ENCODE data around the gene BBS9.
A peak's percentile ranks its signal among the peaks of the same experiment; 100 is the strongest.
"Not testable (repeated sequence)": the region's sequence is repeated elsewhere in the genome, so short reads cannot be mapped to it uniquely, and the experiment has no call there.

The BBS9 gene

DNA sequence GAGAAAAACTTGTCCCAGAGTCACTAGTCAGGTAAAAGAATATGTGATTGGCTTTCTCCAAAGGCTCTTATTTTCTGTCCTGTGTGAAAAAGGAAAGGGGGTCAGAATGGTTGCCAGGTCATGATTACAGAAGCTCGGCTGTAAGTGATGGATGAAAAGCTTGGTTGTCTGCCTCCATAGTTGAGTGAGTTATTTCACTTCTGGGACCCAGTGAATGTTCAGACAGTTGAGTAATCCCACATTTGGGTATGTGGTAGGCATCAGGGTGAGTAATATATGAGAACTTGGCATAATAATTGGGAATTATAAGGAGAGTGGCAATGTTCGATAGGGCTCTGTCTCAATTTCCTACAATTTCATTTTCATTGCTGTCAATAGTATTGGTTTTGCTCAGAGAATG is 72.5 kb downstream of the BBS9 start:
- no peak for DNase-seq

- no peak for DNase-seq
These were observed 81.6 kb downstream of the BBS9 start for GRCh38 chr7:33210958-33211357.

- no peak for DNase-seq
These were observed 82.8 kb downstream of the BBS9 start for GRCh38 chr7:33212144-33212543.

- DNase-seq: no peak
These were observed 86.6 kb downstream of the BBS9 start for GRCh38 chr7:33215992-33216391.

DNA sequence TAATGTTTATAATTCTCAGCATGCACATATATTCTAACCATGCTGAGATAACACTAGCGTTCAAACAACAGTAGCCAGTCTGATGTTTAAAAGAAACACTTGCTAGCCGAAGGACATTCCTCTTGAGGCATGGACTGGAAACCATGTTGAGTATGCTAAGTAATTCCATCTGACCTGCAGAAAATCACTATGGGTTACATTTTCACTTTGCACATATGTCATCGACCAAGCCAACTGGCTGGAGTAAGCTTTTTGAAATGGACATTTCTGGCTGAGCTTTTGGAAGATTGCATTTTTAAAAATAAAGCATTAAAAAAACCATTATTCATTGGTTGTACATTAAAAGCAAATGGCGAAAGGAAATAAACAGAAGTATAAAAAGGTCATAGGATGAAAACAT is 88.2 kb downstream of the BBS9 start:
- no peak for DNase-seq

DNA sequence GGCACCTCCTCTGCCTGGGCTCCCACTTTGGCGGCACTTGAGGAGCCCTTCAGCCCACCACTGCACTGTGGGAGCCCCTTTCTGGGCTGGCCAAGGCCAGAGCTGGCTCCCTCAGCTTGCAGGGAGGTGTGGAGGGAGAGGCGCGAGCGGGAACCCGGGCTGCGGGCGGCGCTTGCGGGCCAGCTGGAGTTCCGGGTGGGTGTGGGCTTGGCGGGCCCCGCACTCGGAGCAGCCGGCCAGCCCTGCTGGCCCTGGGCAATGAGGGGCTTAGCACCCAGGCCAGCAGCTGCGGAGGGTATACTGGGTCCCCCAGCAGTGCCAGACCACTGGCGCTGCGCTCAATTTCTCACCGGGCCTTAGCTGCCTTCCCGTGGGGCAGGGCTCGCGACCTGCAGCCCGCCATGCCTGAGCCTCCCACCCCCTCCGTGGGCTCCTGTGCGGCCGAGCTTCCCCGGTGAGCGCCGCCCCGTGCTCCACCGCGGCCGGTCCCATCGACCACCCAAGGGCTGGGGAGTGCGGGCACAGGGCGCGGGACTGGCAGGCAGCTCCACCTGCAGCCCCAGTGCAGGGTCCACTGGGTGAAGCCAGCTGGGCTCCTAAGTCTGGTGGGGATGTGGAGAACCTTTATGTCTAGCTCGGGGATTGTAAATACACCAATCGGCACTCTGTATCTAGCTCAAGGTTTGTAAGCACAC is 89.6 kb downstream of the BBS9 start:
- not testable (repeated sequence) for DNase-seq

DNA sequence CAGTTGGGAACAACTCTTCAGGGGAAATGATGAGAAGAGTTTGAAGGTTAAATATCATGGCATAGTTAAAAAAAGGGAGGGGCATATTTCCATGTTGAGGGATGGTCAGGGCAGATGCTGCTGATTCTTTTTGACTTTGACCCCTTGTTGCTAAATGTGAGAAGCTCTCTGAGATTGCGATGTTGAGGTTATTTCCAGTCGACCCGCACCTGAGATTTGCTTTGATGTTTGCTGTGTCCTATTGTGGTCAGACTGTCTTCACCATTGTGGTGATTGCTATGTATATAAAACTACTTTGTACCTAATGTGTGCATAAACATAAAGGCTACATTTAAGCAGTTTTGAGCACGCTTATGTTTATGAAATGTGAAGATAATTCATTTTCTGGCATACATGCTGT is 90.9 kb downstream of the BBS9 start:
- DNase-seq: no peak

GRCh38 chr7:33221390-33221789 is 92.0 kb downstream of the BBS9 start:
- no peak for DNase-seq

- DNase-seq: no peak
These were observed 103.3 kb downstream of the BBS9 start for GRCh38 chr7:33232632-33233145.

DNA sequence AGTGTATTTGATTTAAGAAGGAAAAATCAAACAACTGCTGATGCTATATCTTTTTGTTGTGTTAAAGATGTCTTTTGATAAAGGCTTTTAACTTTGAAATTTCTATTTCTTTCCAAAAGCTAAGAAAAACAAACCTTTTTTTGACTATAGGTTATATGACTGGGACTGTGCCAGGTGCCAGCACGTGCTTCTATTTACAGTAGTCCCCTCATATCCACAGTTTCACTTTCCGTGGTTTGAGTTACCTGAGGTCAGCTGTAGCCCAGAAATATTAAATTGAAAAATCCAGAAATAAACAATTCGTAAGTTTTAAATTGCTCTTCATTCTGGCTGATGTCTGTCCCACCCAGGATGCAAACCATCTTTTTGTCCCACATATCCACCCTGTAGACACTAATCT is 104.3 kb downstream of the BBS9 start:
- no peak for DNase-seq

GRCh38 chr7:33237036-33237435 is 107.7 kb downstream of the BBS9 start:
- no peak for DNase-seq

- peak; percentile 37 for DNase-seq
These were observed 114.0 kb downstream of the BBS9 start for GRCh38 chr7:33243319-33243881.

DNA sequence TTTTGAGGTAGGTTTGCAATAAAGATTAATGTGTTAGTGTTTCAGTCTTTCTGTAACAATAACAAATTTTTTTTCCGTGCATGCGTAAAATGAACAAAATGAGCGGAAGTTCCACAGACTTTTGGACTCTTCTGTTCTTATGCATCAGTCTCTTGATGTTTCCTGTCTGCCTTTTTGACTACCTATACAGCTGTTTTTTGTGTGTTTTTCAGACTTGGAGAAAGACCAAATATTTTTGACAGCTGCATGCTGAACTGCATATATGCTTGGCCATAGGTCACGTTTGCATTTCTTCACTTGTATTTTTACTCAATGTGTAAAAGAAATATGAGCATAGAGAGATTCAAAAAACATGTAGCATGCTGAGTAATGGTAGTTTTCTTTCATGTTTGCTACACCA is 119.3 kb downstream of the BBS9 start:
- DNase-seq: no peak

- peak; percentile 17 for DNase-seq
These were observed 121.1 kb downstream of the BBS9 start for GRCh38 chr7:33250421-33250871.

- no peak for DNase-seq
These were observed 121.9 kb downstream of the BBS9 start for GRCh38 chr7:33251301-33251700.

DNA sequence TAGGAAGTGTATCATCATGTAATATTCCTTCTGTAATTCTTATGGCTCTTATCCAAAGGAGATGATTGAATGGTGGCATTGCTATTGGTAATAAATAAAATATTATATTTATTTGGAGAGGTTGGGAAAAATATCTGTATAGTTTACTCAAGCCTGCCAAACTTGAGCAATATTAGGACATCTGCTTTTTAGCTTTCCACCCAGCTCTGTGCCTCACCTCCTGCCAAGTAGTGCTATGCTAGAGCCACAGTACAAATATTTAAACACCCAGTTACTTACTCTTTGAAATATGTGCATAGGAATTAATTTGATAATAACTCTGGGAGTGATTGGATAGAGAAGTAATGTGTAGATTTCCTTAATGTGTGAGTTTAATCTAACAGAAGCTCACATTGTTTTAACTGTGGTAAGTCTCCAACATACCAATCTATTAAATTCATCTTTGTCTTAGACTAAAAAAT is 129.2 kb downstream of the BBS9 start:
- DNase-seq: no peak

DNA sequence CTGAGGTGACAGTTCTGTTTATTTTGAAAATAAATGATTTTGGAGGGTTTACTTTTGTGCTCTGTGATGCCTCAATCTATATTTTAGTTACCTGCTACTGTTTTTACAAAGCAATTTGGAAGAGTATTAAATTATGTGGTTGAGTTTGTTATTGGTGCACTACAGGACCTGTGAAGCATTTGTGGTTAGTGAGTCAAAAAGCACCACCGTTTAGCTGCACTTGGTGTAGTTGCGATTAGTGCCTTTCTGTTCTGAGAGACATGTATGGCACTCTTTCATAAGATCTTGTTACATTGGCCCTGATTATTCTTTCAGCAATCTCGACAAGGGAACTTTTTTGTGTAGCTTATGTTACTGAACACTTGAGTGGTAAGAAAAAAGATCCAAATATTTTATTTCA is 132.2 kb downstream of the BBS9 start:
- no peak for DNase-seq

DNA sequence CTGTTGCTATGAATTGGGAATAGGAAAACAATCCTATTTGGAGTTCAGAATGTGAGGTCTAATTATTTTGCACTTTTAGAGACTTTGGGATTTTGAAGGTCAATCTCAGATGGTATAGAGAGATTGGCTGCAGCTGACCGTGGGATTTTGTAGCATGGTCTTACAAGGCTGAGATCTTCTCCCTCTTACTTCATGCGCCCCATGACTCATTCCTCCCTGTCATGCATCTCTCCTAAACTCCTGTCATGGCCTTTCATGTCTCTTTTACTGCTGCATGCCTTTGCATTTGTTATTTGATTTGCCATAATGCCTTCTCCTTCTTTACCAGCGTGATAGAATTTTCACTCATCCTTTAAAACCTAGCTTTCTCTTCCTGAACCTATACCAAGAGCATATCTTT is 133.1 kb downstream of the BBS9 start:
- DNase-seq: no peak

DNA sequence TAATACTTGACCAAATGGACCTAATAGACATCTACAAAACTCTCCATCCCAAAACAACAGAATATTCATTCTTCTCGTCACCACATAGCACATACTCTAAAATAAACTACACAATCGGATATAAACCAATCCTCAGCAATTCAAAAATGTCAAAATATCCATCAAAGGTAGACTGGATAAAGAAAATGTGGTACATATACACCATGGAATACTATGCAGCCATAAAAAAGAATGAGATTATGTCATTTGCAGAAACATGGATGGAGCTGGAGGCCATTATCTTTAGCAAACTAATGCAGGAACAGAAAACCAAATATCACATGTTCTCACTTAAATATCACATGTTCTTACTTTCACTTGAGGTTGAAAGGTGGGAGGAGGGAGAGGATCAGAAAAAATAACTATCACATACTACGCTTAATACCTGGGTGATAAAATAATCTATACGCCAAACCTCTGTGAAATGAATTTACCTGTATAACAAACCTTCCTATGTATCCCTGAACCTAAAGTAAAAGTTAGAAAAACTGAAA is 142.5 kb downstream of the BBS9 start:
- not testable (repeated sequence) for DNase-seq

DNA sequence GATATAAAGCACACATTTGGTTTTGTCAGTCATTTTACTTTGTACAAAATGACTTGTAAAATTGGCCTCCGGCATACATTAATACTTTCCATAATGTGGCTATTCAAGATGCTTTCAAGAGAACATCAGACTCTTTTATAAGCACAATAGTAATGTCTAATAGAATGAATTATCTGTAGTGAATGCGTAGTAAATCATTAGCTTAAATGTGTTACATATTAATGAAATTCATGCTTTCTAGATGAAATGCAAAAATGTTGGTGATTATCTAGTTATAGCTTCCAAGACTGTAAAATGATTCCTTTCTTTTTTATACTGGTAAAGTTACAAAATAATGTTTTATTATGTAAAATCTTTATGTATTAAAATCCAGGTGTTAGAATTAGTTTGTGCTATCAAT is 144.0 kb downstream of the BBS9 start:
- no peak for DNase-seq

- DNase-seq: no peak
These were observed 147.0 kb downstream of the BBS9 start for GRCh38 chr7:33276325-33276724.

GRCh38 chr7:33276729-33277128 is 147.4 kb downstream of the BBS9 start:
- DNase-seq: no peak

GRCh38 chr7:33278095-33278494 is 148.7 kb downstream of the BBS9 start:
- DNase-seq: no peak

- DNase-seq: no peak
These were observed 157.1 kb downstream of the BBS9 start for GRCh38 chr7:33286501-33286900.

Measured in NCI-H446 treated with DMSO at 0.1 percent for 48 hours (cell line).